NB4 (cell line): ENCODE data around the gene PFN3.

ENCODE experiments used
- CTCF ChIP-seq: IDR thresholded peaks from one replicate; pipeline ENCODE4 v1.5.1; 2012; ENCODE audit warnings: low read depth, low read length
- MYC ChIP-seq: IDR thresholded peaks from 2 replicates; pipeline ENCODE4 v1.6.1; 2011; ENCODE audit warnings: low read depth, low read length
- POLR2A ChIP-seq: IDR thresholded peaks from 2 replicates; pipeline ENCODE4 v1.6.1; 2011; ENCODE audit warnings: mild to moderate bottlenecking; ENCODE audit not compliant: insufficient read length; ENCODE audit errors: extremely low read depth
- TF ChIP-seq, protein P1 (sequence below): IDR thresholded peaks from 2 replicates; pipeline ENCODE4 v1.6.1; 2011; ENCODE audit warnings: low read depth, low read length

DNA sequence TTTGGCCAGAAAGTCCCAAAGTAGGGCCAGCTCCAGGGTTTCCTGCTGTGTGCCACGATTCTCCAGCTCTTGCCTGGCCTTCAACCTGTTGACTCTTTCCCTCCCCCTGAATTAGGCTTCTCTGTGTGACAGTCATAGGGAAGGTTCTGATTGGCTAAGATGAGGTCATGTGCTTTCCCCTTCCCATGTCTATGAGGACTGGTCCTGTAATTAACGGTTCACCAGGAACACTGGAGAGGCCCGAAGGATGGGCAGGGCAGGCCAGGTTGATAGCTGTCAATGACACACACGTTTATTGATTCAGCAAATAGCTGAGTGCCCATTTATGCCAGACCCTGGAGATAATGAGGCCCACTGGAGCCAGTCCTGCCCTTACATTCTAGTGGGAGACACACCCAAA, 37.2 kb upstream of the PFN3 start:
- no peak for TF ChIP-seq CTCF
- no peak for TF ChIP-seq POLR2A
- TF ChIP-seq, protein P1, sequence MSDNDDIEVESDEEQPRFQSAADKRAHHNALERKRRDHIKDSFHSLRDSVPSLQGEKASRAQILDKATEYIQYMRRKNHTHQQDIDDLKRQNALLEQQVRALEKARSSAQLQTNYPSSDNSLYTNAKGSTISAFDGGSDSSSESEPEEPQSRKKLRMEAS, result no peak
- no peak for TF ChIP-seq MYC
